CD14-positive monocyte (primary cell): ENCODE data around the gene KIF13A. TPM values are rescaled to one million over a fixed set of nuclear protein-coding genes. Genes with fewer than 3 reads are reported as not detected.

Experiments used
- DNase-seq, 3 donors: peaks; one replicate each; pipeline ENCODE4 v3.0.0-alpha.2; 2011 to 2022
- H2AFZ ChIP-seq: 2 replicates; pipeline ENCODE4 v1.6.0; 2012; ENCODE audit warnings: mild to moderate bottlenecking, low read depth, low read length, inconsistent platforms; ENCODE audit not compliant: insufficient read depth, poor library complexity, severe bottlenecking
- H3K27ac ChIP-seq, 2 donors: 1 replicate in 1 of 2; 2 replicates in 1 of 2; pipeline ENCODE4 v1.5.1; 2012 to 2013; ENCODE audit warnings: low read length in 2 of 2, control low read depth in 1 of 2, inconsistent platforms in 1 of 2, low read depth in 1 of 2, mild to moderate bottlenecking in 1 of 2
- H3K27me3 ChIP-seq, 2 donors: one replicate each; pipeline versions ENCODE4 v1.6.0 to v1.6.1; 2011 to 2013; ENCODE audit warnings: low read length in 2 of 2; ENCODE audit not compliant: control insufficient read depth in 2 of 2, insufficient read depth in 2 of 2
- H3K36me3 ChIP-seq, 2 donors: replicated peaks in 1 of 2; 1 replicate in 1 of 2; 2 replicates in 1 of 2; pipeline versions ENCODE4 v1.5.1 to v1.6.1; 2012 to 2013; ENCODE audit warnings: low read length in 2 of 2, control low read depth in 1 of 2, inconsistent platforms in 1 of 2, mild to moderate bottlenecking in 1 of 2; ENCODE audit not compliant: insufficient read depth in 2 of 2, control insufficient read depth in 1 of 2
- H3K4me1 ChIP-seq, 2 donors: 1 replicate in 1 of 2; 2 replicates in 1 of 2; pipeline versions ENCODE4 v1.5.1 to v1.6.1; 2012 to 2013; ENCODE audit warnings: low read length in 2 of 2, control low read depth in 1 of 2, inconsistent platforms in 1 of 2, mild to moderate bottlenecking in 1 of 2, moderate library complexity in 1 of 2; ENCODE audit not compliant: insufficient read depth in 2 of 2, control insufficient read depth in 1 of 2
- H3K4me2 ChIP-seq: replicated peaks from 2 replicates; pipeline ENCODE3; 2012; ENCODE audit warnings: low read length, moderate library complexity, mild to moderate bottlenecking; ENCODE audit not compliant: poor library complexity, severe bottlenecking; ENCODE audit errors: extremely low read depth
- H3K4me3 ChIP-seq, 3 experiments: fragments of 200-600 bp in 1 of 3; sonication (generic) in 1 of 3; replicated peaks in 1 of 3; 1 replicate in 2 of 3; 2 replicates in 1 of 3; pipeline ENCODE4 v1.5.1; 2011 to 2013; ENCODE audit warnings: low read length in 3 of 3, mild to moderate bottlenecking in 3 of 3, control low read depth in 2 of 3, low read depth in 2 of 3, inconsistent platforms in 1 of 3, moderate library complexity in 1 of 3
- H3K79me2 ChIP-seq: 2 replicates; pipeline ENCODE4 v1.6.0; 2012; ENCODE audit warnings: mild to moderate bottlenecking, control low read depth, inconsistent platforms, low read length, moderate library complexity; ENCODE audit not compliant: insufficient read depth
- H3K9ac ChIP-seq: 2 replicates; pipeline ENCODE4 v1.6.0; 2017; ENCODE audit warnings: low read length, mild to moderate bottlenecking; ENCODE audit not compliant: insufficient read depth, poor library complexity, severe bottlenecking
- H3K9me3 ChIP-seq, 2 donors: replicated peaks in 1 of 2; 1 replicate in 1 of 2; 2 replicates in 1 of 2; pipeline versions ENCODE4 v1.5.1 to v1.6.1; 2012 to 2013; ENCODE audit warnings: low read length in 2 of 2, control low read depth in 1 of 2; ENCODE audit not compliant: control insufficient read depth in 1 of 2, insufficient read depth in 1 of 2
- H4K20me1 ChIP-seq: 2 replicates; pipeline ENCODE4 v1.6.0; 2012; ENCODE audit warnings: mild to moderate bottlenecking, low read length, control low read depth, moderate library complexity; ENCODE audit not compliant: insufficient read depth
- H3K27ac Mint-ChIP-seq, 7 donors: one replicate each; pipeline ENCODE4 v1.8.0; 2020; ENCODE audit warnings: mild to moderate bottlenecking in 7 of 7, mixed read lengths in 7 of 7, moderate library complexity in 6 of 7, inconsistent platforms in 2 of 7
- H3K27me3 Mint-ChIP-seq, 3 donors: one replicate each; pipeline ENCODE4 v1.8.0; 2021 to 2022; ENCODE audit warnings: low read depth in 3 of 3, mild to moderate bottlenecking in 3 of 3, mixed read lengths in 3 of 3, moderate library complexity in 3 of 3, inconsistent platforms in 1 of 3
- H3K36me3 Mint-ChIP-seq, 2 donors: one replicate each; pipeline ENCODE4 v1.8.0; 2020; ENCODE audit warnings: mixed read lengths in 2 of 2, inconsistent platforms in 1 of 2, mild to moderate bottlenecking in 1 of 2
- H3K4me1 Mint-ChIP-seq: one replicate; pipeline ENCODE4 v1.8.0; 2020; ENCODE audit warnings: mild to moderate bottlenecking, mixed read lengths
- H3K4me3 Mint-ChIP-seq, 2 donors: one replicate each; pipeline ENCODE4 v1.8.0; 2020; ENCODE audit warnings: mild to moderate bottlenecking in 2 of 2, mixed read lengths in 2 of 2, moderate library complexity in 1 of 2
- H3K9me3 Mint-ChIP-seq, 7 donors: one replicate each; pipeline ENCODE4 v1.8.0; 2020 to 2022; ENCODE audit warnings: mixed read lengths in 7 of 7, mild to moderate bottlenecking in 6 of 7, moderate library complexity in 6 of 7, inconsistent platforms in 2 of 7
- CTCF ChIP-seq: fragments of 200-600 bp; IDR thresholded peaks from one replicate; pipeline ENCODE4 v1.8.0; 2022; ENCODE audit warnings: antibody characterized with exemption, mild to moderate bottlenecking
- WGBS: methylation state at CpG from one replicate; pipeline ENCODE4 v1.1.5; 2013; ENCODE audit warnings: missing lambda C conversion rate; ENCODE audit not compliant: insufficient coverage; 5-methylcytosine and 5-hydroxymethylcytosine counted together
- intact Hi-C, 2 donors: fragments of 100-400 bp; cut with micrococcal nuclease; formaldehyde crosslinking; loops; one replicate each; pipeline versions ENCODE4 v1.15.0 to v1.15.1; 2023
- polyA plus RNA-seq, 3 donors: library from polyadenylated mRNA; depleted of rRNA in 1 of 3; unstranded in 2 of 3; stranded (reverse) in 1 of 3; fragments of 300-500 nt in 2 of 3; fragments of >200 nt in 1 of 3; fragmentation: Illumina TruSeq in 2 of 3; gene quantifications; 1 replicate in 2 of 3; 2 replicates in 1 of 3; pipeline ENCODE4 v1.2.3, GENCODE V29; 2012 to 2021

KIF13A gene
- polyA plus RNA-seq, 3 donors = 2.9 to 28.4 (median 6.0) TPM

- WGBS = no CpG with 5 or more reads among the region's 2 CpGs
- intact Hi-C loops = no loop called here
Measured at GRCh38 chr6:17966451-17966850, 21.0 kb downstream of the KIF13A start.

GRCh38 chr6:17965397-17965796 lies 22.0 kb downstream of the KIF13A start:
- peaks cover 99% of the 10 kb centered on the region for H4K20me1 ChIP-seq
- H3K79me2 ChIP-seq = peaks cover 97% of the 10 kb centered on the region

More at GRCh38 chr6:17966451-17966850, 21.0 kb downstream of the KIF13A start:
- no peaks in the 10 kb centered on the region for H3K36me3 ChIP-seq
- H3K36me3 Mint-ChIP-seq = peaks cover 5 to 6% of the 10 kb centered on the region in 2 donors
- H3K27me3 ChIP-seq = no peaks in the 10 kb centered on the region
- H3K9me3 Mint-ChIP-seq = no peaks in the 10 kb centered on the region
- peaks cover 4 to 11% of the 10 kb centered on the region in 2 donors for H3K4me1 ChIP-seq
- no peak for TF ChIP-seq CTCF
- H3K27ac Mint-ChIP-seq = no peak overlapping the region
- peaks cover 97% of the 10 kb centered on the region for H3K79me2 ChIP-seq
- no peaks in the 10 kb centered on the region for H3K9me3 ChIP-seq
- no peak overlapping the region for H2AFZ ChIP-seq
- no peak overlapping the region for H3K9ac ChIP-seq
- no peak overlapping the region for H3K27ac ChIP-seq
- no peaks in the 10 kb centered on the region for H3K27me3 Mint-ChIP-seq
- no peak overlapping the region for H3K4me3 Mint-ChIP-seq
- no peak overlapping the region for H3K4me2 ChIP-seq
- no peak overlapping the region for H3K4me3 ChIP-seq
- peaks cover 99% of the 10 kb centered on the region for H4K20me1 ChIP-seq
- H3K4me1 Mint-ChIP-seq = peaks cover 19% of the 10 kb centered on the region
- no peak for DNase-seq

More at GRCh38 chr6:17965397-17965796, 22.0 kb downstream of the KIF13A start:
- no peak overlapping the region for H3K27ac ChIP-seq
- Mint-ChIP-seq H3K9me3 (peaks cover 0 to 1% (median 0%) of the 10 kb centered on the region in 7 donors), H3K27ac (no peak overlapping the region), H3K4me3 (no peak overlapping the region), H3K4me1 (peaks cover 17% of the 10 kb centered on the region), H3K27me3 (no peaks in the 10 kb centered on the region), H3K36me3 (peaks cover 5 to 7% of the 10 kb centered on the region in 2 donors)
- H3K4me2 ChIP-seq = no peak overlapping the region
- H3K4me1 ChIP-seq = peaks cover 4 to 9% of the 10 kb centered on the region in 2 donors
- intact Hi-C loops = no loop called here
- H3K9ac ChIP-seq = no peak overlapping the region
- no peak overlapping the region for H2AFZ ChIP-seq
- H3K9me3 ChIP-seq = no peaks in the 10 kb centered on the region
- no peak for DNase-seq
- H3K4me3 ChIP-seq = no peak overlapping the region
- H3K36me3 ChIP-seq = no peaks in the 10 kb centered on the region
- TF ChIP-seq CTCF = no peak
- no peaks in the 10 kb centered on the region for H3K27me3 ChIP-seq
